Fibroblast of skin of right biceps (primary cell): ENCODE measurements around the gene RSPO3.
A peak's percentile ranks its signal among the peaks of the same experiment; 100 is the strongest.
"Not testable (repeated sequence)": the region's sequence is repeated elsewhere in the genome, so short reads cannot be mapped to it uniquely, and the experiment has no call there.

ENCODE experiments used
- DNase-seq: peaks from one replicate; pipeline ENCODE4 v3.0.0-alpha.2; 2013

Gene RSPO3, protein sequence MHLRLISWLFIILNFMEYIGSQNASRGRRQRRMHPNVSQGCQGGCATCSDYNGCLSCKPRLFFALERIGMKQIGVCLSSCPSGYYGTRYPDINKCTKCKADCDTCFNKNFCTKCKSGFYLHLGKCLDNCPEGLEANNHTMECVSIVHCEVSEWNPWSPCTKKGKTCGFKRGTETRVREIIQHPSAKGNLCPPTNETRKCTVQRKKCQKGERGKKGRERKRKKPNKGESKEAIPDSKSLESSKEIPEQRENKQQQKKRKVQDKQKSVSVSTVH

DNA sequence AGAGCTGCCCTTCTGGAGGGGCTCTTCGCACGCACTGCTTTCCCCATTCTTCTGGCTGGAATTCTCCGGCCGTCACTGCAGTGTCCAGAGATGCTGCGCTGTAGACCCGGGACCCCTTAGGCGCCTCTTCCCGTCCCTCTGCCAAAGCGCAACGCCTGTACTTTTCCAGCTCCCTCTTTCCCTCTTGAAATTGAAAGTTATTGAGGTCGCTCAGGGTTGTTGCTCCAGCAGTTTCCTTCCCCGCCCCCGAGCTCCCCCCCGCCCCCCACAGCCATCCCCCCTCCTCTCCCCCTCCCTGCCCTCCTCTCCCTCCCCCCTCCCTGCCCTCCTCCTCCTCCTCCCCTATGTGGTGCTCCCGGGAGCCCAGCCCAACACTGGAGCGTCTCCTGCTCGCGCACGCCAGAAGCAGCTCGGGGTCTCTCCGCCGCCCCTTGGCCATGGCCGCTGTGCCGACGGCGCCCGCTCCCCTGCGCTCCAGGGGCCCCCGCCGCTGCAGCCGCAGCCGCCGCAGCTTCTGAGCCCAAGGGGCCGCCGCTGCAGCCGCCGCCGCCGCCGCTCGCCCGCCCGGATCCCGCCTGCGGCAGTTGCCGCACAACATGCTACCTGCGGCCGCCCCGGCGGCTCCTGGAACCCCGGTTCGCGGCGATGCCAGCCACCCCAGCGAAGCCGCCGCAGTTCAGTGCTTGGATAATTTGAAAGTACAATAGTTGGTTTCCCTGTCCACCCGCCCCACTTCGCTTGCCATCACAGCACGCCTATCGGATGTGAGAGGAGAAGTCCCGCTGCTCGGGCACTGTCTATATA is at the start of gene RSPO3:
TSS of gene RSPO3 (plus strand) at position 374 of the 804 bp plus-strand sequence. CDS start 522 bp downstream, outside the sequence.
- DNase-seq, result peak; percentile 30

DNA sequence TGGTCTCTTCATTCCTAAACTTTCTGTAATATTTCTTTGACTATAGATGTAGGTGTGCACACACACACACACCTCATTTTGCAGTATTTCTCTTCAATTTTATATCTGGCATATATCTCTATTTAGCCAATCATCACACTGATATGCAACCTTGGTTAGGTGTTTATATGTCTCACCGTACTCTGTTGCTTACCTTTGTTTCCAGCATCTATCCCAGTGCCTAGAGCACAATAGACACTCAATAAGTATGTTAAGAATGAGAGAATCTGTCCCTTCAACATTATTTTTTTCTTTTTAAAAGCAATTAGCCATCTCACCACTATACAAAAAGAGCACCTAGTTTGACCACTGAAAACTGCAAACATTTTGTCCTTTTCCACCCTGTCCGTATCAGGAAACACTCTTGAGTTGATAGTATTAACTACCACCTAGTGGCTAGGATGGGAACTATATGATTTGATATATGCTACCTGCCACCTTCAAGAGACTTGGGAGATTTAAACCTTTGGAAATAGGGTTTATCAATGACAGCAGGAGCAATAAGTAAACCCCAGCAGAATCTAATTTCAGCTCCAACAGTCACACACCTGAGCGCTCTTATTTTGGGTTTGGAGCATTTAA is 48.7 kb upstream of the RSPO3 start:
- peak; percentile 28 for DNase-seq

DNA sequence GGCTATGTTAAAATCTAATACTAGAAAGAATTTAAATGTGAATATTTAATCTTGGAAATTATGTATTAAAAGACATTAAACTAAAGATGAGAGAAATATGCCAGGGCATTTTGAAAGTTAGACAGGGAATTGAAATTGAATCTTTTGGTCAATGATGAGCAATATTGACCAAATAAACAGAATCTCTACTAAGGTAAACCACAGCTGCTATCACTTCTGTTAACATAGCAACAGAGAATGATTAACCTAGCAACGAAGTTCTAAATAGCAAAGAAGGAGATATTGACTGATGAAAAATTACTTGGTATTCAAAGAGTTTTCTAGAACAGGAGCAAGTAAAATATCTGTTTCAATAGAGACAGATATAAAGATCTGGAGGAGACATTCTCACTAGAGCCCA is 45.2 kb upstream of the RSPO3 start:
- no peak for DNase-seq

DNA sequence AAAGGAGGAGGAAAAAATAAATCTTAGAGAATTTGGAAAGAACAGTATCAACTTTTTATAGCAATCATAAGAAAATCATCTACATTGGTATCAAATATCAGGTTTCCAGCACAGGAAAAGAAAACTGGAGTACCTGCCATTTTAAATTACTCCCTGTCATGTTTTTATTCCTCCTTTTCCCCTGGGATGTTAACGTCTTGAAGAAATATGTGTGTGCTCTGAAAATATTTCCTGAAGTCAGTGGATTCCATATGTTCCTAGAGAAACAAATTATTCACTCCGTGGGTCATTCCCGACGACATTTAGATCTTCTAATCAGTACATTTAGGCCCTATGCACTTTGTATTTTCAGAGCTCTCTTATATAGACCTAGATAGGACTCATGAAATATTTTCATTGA is 42.0 kb upstream of the RSPO3 start:
- DNase-seq, result peak; percentile 33

DNA sequence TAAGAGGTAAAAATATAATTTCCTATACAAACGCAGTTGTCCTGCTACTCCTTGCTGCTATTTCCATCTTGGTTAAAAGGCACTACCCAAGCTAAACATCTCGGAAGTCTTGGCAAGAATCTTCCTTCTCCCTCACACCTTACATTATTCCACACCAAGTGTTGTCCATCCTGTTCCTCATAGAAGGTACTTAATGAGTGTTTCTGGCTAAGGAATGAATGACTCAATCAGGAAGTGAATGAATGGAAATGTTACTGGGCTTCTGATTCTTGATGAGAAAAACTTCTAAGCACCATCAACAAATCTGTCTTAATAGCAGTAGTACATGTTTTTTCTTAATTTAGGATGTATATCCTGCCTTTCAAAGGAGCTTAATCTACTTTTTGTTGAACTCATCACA is 40.6 kb upstream of the RSPO3 start:
- no peak for DNase-seq

GRCh38 chr6:127078669-127079068 is 39.8 kb upstream of the RSPO3 start:
- no peak for DNase-seq

GRCh38 chr6:127079681-127080080 is 38.8 kb upstream of the RSPO3 start:
- no peak for DNase-seq

DNA sequence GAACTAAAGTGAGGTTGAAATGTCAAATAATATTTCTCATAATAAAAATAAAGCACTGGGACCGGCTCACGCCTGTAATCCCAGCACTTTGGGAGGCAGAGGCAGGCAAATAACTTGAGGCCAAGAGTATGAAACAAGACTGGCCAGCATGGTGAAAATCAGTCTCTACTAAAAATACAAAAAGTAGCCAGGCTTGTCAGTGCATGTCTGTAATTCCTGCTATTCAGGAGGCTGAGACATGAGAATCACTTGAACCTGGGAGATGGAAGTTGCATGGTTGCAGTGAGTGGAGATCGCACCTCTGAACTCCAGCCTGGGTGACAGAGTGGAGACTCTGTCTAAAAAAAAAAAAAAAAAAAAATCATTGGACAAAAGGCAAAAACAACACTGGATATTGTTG is 38.4 kb upstream of the RSPO3 start:
- no peak for DNase-seq

- no peak for DNase-seq
Measured at GRCh38 chr6:127083231-127083962, 35.1 kb upstream of the RSPO3 start.

GRCh38 chr6:127083963-127084310 is 34.5 kb upstream of the RSPO3 start:
- DNase-seq, result no peak

DNA sequence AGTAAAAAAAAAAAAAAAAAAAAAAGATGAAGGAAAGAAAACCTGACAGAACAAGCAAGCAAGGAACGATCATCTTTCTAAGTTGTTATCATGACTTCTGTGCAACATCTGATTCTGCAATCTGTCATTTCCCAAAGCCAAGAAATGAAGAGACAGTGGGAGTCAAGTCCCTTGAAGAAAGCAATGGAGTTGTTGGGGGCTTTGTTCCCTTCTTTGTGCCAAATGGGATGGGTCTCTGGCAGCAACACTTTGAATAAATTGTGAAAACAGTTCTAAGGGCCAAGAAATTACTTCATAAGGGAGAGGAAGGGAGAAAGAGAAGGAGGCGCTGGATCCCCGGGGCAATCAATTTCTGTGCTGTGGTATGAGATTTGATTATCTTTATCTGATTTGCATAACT is 33.3 kb upstream of the RSPO3 start:
- no peak for DNase-seq

DNA sequence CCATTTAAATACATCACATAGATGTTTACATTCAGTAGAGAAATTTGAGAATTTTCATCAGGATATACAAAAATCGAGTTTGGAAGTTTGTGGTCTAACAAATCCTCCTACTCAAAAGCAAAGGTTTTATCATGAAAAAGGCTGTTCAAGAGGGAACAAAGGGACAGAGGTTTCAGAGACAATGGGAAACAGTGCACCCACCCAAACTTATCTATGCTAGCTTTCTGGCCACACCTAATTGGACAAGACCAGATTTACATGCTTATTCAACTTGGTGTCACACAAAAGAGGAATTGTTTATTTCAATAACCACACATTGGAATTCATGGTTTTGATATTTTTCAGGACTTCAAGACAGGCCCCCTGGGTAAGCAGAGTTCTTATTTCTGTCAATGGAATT is 28.4 kb upstream of the RSPO3 start:
- DNase-seq, result no peak

DNA sequence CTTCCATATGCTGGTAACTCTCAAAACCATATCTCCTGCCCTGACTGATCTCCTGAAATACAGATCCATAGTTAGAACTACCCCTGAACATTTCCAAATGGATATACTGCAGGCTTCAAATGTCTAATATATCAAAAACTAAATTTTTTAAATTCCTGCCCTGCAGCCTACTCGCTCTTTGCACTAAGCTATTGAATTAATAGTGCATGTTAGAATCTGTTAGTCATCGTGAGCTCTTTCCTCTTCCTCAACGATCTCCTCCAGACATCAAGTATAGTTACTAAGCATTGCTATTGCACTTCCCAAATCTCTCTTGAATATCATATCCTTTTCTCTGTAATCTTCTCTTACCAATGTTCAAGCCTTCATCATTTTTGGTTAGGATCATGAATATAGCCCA is 26.0 kb upstream of the RSPO3 start:
- peak; percentile 53 for DNase-seq

DNA sequence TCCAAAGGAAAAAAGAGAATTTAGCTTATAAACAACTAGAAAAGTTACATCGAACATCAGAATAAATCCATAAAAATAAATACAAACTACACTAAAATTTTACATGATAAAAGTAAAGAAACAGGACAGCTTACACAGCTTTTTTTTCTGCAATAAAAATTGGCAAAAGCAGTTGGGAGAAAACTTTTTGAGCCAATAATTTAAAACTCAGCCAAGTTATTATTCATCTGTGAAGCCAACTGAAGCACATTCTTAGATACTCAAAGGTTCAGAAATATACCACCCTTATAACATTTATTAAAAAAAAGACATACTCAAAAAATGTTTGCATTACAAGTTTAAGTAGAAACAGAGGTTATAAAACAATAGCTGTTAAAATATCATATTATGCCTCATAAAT is 23.7 kb upstream of the RSPO3 start:
- no peak for DNase-seq

- DNase-seq, result no peak
Measured at GRCh38 chr6:127096167-127096566, 22.3 kb upstream of the RSPO3 start.

DNA sequence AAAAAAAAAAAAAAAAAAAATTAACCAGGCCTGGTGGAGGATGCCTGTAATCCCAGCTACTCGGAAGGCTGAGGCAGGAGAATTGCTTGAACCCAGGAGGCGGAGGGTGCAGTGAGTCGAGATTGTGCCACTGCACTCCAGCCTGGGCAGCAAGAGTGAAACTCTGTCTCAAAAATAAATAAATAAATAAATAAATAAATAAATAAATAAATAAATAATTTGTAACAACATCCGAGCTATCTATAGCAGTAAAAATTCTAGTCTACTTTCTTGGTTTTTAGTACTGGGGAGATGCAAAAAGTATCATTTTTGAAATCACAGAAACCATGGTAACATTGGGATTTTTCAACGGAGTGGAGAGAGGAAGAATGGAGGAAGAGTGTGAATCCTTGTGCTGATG is 21.0 kb upstream of the RSPO3 start:
- not testable (repeated sequence) for DNase-seq

DNA sequence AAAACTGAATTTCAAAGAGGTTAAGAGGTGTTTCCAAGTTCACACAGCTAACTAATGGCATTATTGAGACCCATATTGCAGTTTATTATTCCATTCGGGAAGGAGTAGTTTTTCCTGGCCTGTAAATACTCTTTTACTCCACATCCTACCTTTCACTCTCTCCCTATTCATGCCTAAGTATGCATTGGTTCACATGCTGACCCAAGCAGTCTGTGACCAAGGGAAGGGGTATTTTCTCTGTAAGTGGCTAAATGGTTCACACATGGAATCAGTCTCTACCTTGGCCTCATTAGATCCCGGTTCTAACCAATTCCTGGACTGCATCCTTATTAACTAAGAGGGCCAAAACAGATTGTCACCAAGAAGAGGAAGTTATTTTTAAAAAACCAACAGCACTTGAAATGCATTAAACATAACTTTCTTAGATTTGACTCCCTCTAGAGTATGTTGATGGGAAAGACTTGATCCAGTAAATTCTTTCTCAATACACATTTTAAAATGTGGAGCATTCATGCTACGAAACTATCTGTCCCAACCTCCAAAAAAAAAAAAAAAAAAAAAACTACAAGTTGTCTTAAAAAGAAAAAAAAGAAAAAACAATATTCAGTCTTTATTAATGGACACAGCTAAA is 17.8 kb upstream of the RSPO3 start:
- DNase-seq, result peak; percentile 13

GRCh38 chr6:127102299-127102698 is 16.2 kb upstream of the RSPO3 start:
- DNase-seq, result peak; percentile 95

GRCh38 chr6:127102859-127103258 is 15.6 kb upstream of the RSPO3 start:
- no peak for DNase-seq

GRCh38 chr6:127103482-127103881 is 15.0 kb upstream of the RSPO3 start:
- peak; percentile 48 for DNase-seq

DNA sequence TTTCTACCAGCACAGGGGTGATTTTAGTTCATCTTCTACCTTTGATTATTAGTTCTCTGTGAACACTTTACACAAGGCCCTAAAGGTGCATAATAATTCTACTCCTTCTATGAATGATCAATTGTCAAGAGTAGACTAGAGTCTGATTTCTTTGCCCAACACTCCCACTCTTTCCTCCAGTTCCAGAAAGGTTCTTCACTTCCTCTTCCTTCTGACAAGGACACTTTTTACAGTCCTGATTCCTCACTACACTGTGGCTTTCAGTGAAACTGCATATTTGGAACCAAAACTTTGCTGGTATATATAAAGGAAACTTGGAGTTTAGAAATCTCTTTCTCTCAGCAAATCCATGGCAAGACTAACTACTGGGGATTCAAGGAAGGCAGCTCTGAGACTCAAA is 10.6 kb upstream of the RSPO3 start:
- DNase-seq, result no peak

DNA sequence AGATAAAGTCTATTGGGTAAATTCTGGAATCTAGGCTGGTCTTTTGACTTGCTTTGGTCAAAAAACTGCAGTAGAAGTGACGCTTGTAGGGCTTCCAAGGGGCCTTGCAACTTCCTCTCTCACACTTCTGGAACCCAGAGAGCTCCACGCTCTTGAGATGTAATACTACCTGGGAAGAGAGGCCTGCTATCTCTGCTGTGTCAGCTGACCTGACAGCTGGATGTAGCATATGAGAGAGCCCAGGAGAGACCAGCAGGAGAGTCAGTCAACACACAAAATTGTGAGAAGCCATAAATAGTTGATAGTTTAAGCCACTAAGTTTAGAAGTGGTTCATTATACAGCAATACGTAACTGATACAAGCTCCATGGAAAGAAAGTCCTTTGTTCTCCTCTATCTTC is 7.8 kb upstream of the RSPO3 start:
- no peak for DNase-seq

DNA sequence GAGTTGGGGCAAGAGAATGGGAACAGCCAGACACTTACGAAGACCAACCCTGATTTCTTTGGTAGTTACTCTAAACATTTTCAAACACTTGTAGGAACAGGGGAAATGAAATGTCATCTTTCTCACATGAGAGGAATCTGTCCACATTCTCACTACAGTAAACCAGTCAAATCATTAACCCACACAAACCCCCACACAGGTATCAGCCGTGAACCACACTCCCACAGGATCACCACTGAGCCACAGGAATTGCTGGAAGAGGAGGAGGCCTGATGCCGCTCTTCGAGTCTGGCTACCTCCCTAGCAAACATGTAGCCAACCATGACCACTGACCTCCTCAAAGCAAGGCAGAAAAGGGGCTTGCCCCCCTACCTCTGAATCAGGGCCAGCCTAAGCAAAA is 6.9 kb upstream of the RSPO3 start:
- DNase-seq, result no peak
